Neural cell (in vitro differentiated cells): ENCODE results near the gene TIPARP. TPM values are rescaled to one million over a fixed set of nuclear protein-coding genes. Genes with fewer than 3 reads are reported as not detected.

Source experiments
- H2AFZ ChIP-seq: fragments of 200-600, 300-800 bp; sonication (generic), shearing (Covaris generic); 2 replicates; pipeline ENCODE4 v1.6.0; 2014; ENCODE audit warnings: low read depth, mild to moderate bottlenecking, antibody characterized with exemption, low read length, moderate library complexity
- H3F3A ChIP-seq: fragments of 200-600 bp; shearing (Covaris generic); 2 replicates; pipeline ENCODE4 v1.6.1; 2016; ENCODE audit warnings: mild to moderate bottlenecking, moderate library complexity, mixed read lengths, antibody characterized with exemption, low read length; ENCODE audit not compliant: insufficient read depth, poor library complexity, severe bottlenecking
- H3K27ac ChIP-seq: fragments of 200-600, 300-800 bp; sonication (generic), shearing (Covaris generic); 2 replicates; pipeline ENCODE4 v1.5.1; 2014; ENCODE audit warnings: mild to moderate bottlenecking, low read length, moderate library complexity
- H3K27me3 ChIP-seq: fragments of 300-800, 200-600 bp; sonication (generic), shearing (Covaris generic); 2 replicates; pipeline ENCODE4 v1.6.0; 2014; ENCODE audit warnings: mild to moderate bottlenecking, low read depth, low read length, moderate library complexity; ENCODE audit not compliant: insufficient read depth
- H3K36me3 ChIP-seq: fragments of 300-800, 200-600 bp; sonication (generic), shearing (Covaris generic); 2 replicates; pipeline ENCODE4 v1.5.1; 2014; ENCODE audit warnings: mild to moderate bottlenecking, antibody characterized with exemption, low read length, moderate library complexity; ENCODE audit not compliant: insufficient read depth
- H3K4me2 ChIP-seq: fragments of 300-800, 200-600 bp; sonication (generic), shearing (Covaris generic); 2 replicates; pipeline ENCODE4 v1.6.0; 2014; ENCODE audit warnings: mild to moderate bottlenecking, low read length
- H3K4me3 ChIP-seq: fragments of 300-800, 200-600 bp; sonication (generic), shearing (Covaris generic); 2 replicates; pipeline ENCODE4 v1.5.1; 2014; ENCODE audit warnings: mild to moderate bottlenecking, low read length, moderate library complexity
- H3K79me2 ChIP-seq: fragments of 200-600 bp; shearing (Covaris generic); replicated peaks from 2 replicates; pipeline ENCODE4 v1.6.0; 2014; ENCODE audit warnings: mild to moderate bottlenecking, low read length, moderate library complexity; ENCODE audit not compliant: insufficient read depth
- H3K9ac ChIP-seq: fragments of 300-800, 200-600 bp; sonication (generic), shearing (Covaris generic); 2 replicates; pipeline ENCODE4 v1.6.1; 2016; ENCODE audit warnings: mild to moderate bottlenecking, low read length, mixed read lengths
- H3K9me2 ChIP-seq: fragments of 200-600 bp; shearing (Covaris generic); 2 replicates; pipeline ENCODE4 v1.6.1; 2016; ENCODE audit warnings: mild to moderate bottlenecking, low read length, mixed read lengths; ENCODE audit not compliant: insufficient read depth
- H3K9me3 ChIP-seq: fragments of 200-600, 300-800 bp; sonication (generic), shearing (Covaris generic); 2 replicates; pipeline ENCODE4 v1.6.1; 2016; ENCODE audit warnings: mild to moderate bottlenecking, mixed run types, low read length, moderate library complexity, mixed read lengths
- H4K20me1 ChIP-seq: fragments of 200-600 bp; shearing (Covaris generic); 2 replicates; pipeline ENCODE4 v1.6.1; 2016; ENCODE audit warnings: mild to moderate bottlenecking, mixed run types; ENCODE audit not compliant: insufficient read depth
- CTCF ChIP-seq: fragments of 450-650 bp; IDR thresholded peaks from 2 replicates; pipeline ENCODE4 v1.5.1; 2014; ENCODE audit warnings: antibody characterized with exemption, mild to moderate bottlenecking, moderate library complexity; ENCODE audit not compliant: poor library complexity, severe bottlenecking
- EP300 ChIP-seq: fragments of 450-650 bp; conservative IDR thresholded peaks from 2 replicates; pipeline ENCODE4 v1.6.1; 2014; ENCODE audit warnings: antibody characterized with exemption, mild to moderate bottlenecking, moderate library complexity; ENCODE audit not compliant: poor library complexity, severe bottlenecking
- EZH2 ChIP-seq: fragments of 200-600, 300-800 bp; shearing (Covaris generic), sonication (generic); IDR thresholded peaks from 2 replicates; pipeline ENCODE4 v1.6.1; 2014; ENCODE audit warnings: antibody characterized with exemption, low read length, borderline replicate concordance, mild to moderate bottlenecking; ENCODE audit not compliant: insufficient read depth, poor library complexity, severe bottlenecking
- POLR2AphosphoS5 ChIP-seq: IDR thresholded peaks from 2 replicates; pipeline ENCODE4 v1.6.1; 2012
- RAD21 ChIP-seq: fragments of 450-650 bp; conservative IDR thresholded peaks from 2 replicates; pipeline ENCODE4 v1.6.1; 2014; ENCODE audit warnings: antibody characterized with exemption, mild to moderate bottlenecking, moderate library complexity
- REST ChIP-seq: IDR thresholded peaks from 2 replicates; pipeline ENCODE4 v1.6.1; 2012; ENCODE audit warnings: borderline replicate concordance
- SMC3 ChIP-seq: fragments of 450-650 bp; conservative IDR thresholded peaks from 2 replicates; pipeline ENCODE4 v1.6.1; 2014; ENCODE audit warnings: antibody characterized with exemption, mild to moderate bottlenecking, moderate library complexity; ENCODE audit not compliant: poor library complexity
- polyA plus RNA-seq: library from polyadenylated mRNA; depleted of rRNA; stranded (reverse); fragments of >200 nt; gene quantifications from 2 replicates; pipeline ENCODE4 v1.2.3, GENCODE V29; 2014

Gene TIPARP
- polyA plus RNA-seq, 1 donor from 2014 or later = 5.4 TPM

- TF ChIP-seq REST (no peak), EP300 (no peak), POLR2AphosphoS5 (no peak), SMC3 (no peak), CTCF (no peak), EZH2 (no peak), RAD21 (no peak)
- no peak overlapping the region for H3K27ac ChIP-seq
- H4K20me1 ChIP-seq = no peaks in the 10 kb centered on the region
Observed at GRCh38 chr3:156657440-156657839, 16.9 kb upstream of the TIPARP start.

GRCh38 chr3:156657862-156658731 is 16.3 kb upstream of the TIPARP start:
- no peak for TF ChIP-seq CTCF
- Histone ChIP-seq H2AFZ (no peak overlapping the region), H3K9me3 (no peaks in the 10 kb centered on the region), H3K9me2 (no peaks in the 10 kb centered on the region), H3K27me3 (no peaks in the 10 kb centered on the region), H3K79me2 (no peaks in the 10 kb centered on the region), H3K4me2 (no peak overlapping the region), H3K9ac (no peak overlapping the region), H3K36me3 (no peaks in the 10 kb centered on the region), H4K20me1 (no peaks in the 10 kb centered on the region), H3F3A (no peaks in the 10 kb centered on the region), H3K27ac (no peak overlapping the region), H3K4me3 (no peak overlapping the region)

More at GRCh38 chr3:156657440-156657839, 16.9 kb upstream of the TIPARP start:
- Histone ChIP-seq H3F3A (no peaks in the 10 kb centered on the region), H3K9me2 (no peaks in the 10 kb centered on the region), H3K4me3 (no peak overlapping the region), H3K9ac (no peak overlapping the region), H3K79me2 (no peaks in the 10 kb centered on the region), H3K4me2 (no peak overlapping the region), H3K27me3 (no peaks in the 10 kb centered on the region), H3K36me3 (no peaks in the 10 kb centered on the region), H2AFZ (no peak overlapping the region), H3K9me3 (no peaks in the 10 kb centered on the region)
